ENCODE data around the gene GFOD2.
"Not testable (repeated sequence)": the region's sequence is repeated elsewhere in the genome, so short reads cannot be mapped to it uniquely, and the experiment has no call there.

GFOD2 gene

DNA sequence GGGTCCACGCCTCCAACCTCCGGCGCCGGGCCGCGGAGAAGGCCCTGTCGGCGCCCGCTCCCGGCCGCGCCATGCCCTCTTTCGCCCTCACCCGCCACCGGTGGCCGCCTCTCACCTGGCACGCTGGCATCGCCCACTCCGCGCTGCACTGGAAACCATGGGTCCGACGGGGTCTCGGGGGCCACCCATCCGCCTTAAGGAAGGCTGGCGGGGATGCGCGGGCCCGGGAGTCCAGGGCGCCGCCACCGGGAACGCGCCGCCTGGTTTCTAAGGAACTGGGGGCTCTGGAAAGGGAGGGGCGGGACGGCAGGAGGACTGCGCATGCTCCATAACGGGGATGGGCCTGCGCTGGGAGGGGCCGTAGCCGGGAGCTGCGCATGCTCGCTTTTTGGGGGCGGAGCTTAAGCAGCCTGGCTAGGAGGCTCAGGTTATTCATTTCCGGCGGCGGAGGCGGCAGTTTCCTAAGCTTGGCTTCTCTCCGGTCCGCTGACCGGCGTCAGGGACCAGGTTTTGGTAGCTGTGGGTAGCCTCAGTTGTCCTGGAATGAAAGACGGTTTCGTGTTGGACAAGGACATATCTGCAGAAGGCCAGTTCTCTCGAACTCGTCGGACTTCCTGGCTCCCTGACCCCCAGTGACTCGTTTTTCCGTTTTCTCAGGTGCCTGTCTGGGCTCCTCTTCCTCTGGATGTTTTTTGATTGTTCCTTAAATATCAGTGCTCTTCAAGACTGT is at the start of gene GFOD2:
Gene GFOD2, minus strand, starts transcription at position 269 of the 730 bp plus-strand sequence. CDS start 33,601 bp downstream, outside the sequence.
- DNase-seq (ENCODE audit: low read depth) = peak; percentile 90

- DNase-seq (ENCODE audit: low read depth) = peak; percentile 30
These were observed 48.8 kb upstream of the GFOD2 start for GRCh38 chr16:67767953-67768352.

GRCh38 chr16:67766291-67766690 is 47.2 kb upstream of the GFOD2 start:
- DNase-seq (ENCODE audit: low read depth) = no peak

DNA sequence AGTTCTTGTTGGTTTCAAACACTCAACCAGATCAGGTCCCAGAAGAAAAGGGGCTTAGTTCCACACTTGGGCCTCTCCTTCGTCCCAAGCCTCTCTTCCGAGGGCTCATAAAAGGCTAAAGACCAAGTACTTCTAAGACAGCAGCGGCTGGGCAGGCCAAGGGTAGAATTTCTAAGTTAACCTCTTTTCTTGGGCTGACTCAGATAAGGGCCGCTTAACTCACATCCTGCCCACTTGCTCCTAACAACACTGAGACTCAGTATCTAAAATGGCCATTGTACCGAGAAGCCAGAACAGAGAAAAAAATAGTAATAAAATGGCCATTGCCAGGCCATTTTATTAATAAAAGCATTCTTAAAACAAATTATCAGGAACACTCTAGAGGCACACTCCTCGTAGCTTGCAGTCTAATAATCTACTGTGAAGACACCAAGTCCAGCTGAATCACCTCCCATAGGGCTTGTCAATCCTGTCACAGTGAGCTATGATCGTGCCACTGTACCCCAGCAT is 45.1 kb upstream of the GFOD2 start:
- DNase-seq (ENCODE audit: low read depth) = no peak

DNA sequence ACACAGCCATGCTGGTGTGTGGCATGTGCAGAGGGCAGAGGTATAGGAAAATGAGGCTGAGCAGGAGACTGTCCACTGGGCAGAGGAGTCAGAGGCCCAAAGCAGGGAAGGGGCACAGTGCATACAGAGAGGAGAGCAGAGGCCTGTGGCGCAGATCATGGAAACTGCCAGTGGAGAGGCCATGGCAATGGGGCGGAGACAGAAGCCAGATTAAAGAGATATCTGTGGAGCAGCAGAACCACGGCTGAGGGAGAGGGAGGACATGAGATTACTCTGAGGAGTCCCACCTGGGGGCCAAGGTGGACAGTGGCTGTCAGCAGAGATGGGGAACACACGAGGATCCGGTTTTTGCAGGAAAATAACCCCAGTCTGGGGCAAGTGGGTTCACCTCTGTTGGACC is 44.0 kb upstream of the GFOD2 start:
- DNase-seq (ENCODE audit: low read depth) = no peak

DNA sequence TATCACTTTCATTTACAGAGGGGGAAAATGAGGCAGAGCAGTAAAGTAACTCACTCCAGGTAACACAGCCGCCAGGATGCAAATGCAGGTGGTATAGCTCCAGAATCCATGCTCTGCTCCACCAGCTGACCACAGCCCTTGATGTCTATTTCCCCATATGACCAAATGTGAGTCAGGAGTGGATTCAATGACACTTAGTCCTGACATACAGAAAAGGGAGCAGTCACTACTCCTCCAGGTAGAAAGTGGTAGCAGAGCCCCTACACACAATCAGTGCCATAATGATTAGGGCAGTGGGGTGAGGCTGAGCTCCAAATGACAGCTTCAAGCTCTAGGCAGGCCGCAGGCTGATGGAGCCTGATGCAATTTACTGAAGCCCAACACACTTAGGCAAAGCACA is 43.3 kb upstream of the GFOD2 start:
- no peak for DNase-seq (ENCODE audit: low read depth)

GRCh38 chr16:67761924-67762323 is 42.8 kb upstream of the GFOD2 start:
- DNase-seq (ENCODE audit: low read depth) = no peak

GRCh38 chr16:67760956-67761230 is 41.8 kb upstream of the GFOD2 start:
- DNase-seq (ENCODE audit: low read depth) = no peak

DNA sequence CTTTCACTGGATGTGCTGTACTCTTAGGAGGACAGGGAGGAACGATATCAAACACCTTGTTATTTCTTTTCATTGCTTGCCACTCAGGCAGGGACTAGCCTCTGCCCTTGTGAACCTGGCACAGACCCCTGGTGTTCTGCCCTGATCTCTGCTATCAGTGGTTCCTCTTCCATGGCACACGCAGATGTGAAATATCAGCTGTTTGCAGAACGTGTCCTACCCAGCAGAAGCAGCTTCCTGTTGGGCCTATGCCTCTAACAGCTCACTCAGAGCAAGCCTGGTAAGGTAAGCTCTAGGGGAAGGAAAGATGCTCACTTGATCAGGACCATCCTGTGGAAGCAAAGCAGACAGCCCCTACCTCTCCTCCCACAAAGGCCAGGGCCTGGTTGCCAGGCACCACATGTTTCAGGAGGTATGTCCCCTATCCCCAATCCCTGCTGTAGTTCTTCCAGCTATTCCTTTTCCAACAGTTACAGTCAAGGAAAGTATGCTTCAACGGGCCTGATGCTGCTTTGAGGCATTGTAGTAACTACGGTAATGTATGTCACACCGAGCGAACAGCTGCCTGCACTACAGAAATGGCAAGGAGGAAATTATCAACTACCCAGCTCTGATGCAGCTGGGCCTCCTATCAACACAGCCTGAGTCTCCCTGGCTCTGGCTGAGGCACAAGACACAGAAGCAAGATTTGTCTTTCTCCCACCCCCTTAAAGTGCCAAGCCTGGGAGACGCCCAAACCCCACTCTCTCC is 41.3 kb upstream of the GFOD2 start:
- DNase-seq (ENCODE audit: low read depth) = no peak

DNA sequence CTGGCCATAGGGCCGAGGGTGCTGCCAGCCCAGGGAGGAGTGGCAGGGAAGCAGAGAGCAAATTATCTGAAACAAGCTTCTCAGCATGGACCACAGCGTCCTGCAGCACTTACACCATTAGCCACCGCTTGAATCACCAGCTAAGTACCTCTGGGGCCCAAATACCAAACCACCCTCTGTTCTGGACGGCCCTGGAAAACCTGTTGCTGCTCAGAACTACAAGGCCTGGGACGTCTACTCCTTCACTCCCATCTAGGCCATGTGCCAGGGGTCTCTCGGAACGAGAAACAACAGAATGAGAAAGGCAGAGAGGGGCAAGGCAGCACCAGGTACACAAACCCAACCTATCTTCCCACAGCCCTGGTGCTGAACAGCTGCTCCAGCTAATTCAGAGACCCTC is 39.9 kb upstream of the GFOD2 start:
- DNase-seq (ENCODE audit: low read depth) = no peak

DNA sequence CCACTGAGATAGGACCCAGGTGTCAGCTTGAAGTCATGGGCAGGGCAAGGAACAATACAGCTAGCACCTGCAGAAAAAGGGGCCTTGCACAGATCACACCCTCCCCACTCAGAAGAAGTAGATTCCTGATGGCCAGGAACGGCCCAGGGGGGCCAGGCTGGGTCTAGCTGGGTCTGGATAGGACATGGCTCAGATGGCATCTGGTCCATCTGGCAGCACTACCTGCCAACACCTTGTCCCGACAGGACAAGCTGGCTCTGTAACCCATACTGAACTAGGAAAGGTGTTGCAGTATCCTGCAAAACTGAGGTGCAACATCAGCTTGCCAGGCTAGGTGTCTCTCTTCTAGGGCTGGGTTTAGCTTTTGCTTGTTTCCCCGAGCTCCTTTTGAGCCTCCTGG is 38.9 kb upstream of the GFOD2 start:
- DNase-seq (ENCODE audit: low read depth) = no peak

DNA sequence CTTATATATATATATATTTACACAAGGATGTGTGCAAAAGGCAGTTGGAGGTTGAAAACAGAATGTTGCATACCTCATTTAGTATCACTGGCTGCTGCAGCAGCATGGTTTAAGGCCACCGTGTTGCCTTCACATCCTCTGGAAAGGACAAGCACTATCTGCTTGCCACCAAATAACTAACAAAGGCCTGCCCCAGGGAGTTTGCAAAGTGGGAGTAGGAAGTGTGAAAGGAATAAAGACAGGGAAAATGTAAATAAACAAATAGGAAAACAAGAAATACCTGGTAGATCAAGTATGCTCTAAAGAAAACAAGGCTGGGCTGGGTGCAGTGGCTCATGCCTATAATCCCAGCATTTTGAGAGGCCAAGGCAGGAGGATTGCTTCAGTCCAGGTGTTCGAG is 33.5 kb upstream of the GFOD2 start:
- no peak for DNase-seq (ENCODE audit: low read depth)

GRCh38 chr16:67751331-67751730 is 32.2 kb upstream of the GFOD2 start:
- not testable (repeated sequence) for DNase-seq (ENCODE audit: low read depth)

- DNase-seq (ENCODE audit: low read depth) = no peak
These were observed 31.4 kb upstream of the GFOD2 start for GRCh38 chr16:67750466-67750865.

DNA sequence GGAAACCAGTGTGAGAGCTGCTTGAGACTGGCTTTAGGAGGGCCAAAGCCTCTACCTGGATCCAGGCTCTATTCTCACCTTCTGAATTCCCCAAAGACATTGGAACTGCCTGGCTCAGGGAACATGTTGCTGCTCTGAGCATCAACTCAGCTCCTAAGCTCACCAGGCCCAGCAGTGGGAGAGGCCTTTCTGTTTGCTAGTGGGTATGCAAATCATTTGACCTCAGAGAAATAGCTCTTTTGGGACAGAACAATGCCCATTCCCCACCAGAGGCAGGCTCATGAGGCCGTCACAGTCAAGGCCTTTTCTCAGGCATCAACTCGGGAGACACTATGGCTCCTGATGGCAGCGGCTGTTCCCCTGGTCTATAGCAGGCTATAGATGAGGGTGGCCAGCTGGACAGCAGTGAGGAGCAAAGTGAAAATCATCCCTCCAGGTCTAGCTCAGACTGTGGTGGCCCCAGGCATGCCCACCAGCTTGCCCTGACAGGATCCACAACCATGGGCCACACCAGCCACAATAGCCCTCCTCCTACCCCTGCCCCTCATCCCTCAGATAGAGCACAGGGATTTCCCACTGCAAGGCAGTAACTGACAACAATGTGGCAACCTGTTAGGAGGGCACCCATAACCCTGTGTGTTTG is 30.4 kb upstream of the GFOD2 start:
- no peak for DNase-seq (ENCODE audit: low read depth)

- no peak for DNase-seq (ENCODE audit: low read depth)
These were observed 29.7 kb upstream of the GFOD2 start for GRCh38 chr16:67748834-67749233.

- no peak for DNase-seq (ENCODE audit: low read depth)
These were observed 27.7 kb upstream of the GFOD2 start for GRCh38 chr16:67746846-67747245.

GRCh38 chr16:67741118-67741517 is 22.0 kb upstream of the GFOD2 start:
- no peak for DNase-seq (ENCODE audit: low read depth)

GRCh38 chr16:67740391-67740790 is 21.3 kb upstream of the GFOD2 start:
- DNase-seq (ENCODE audit: low read depth) = no peak

GRCh38 chr16:67736858-67737257 is 17.7 kb upstream of the GFOD2 start:
- DNase-seq (ENCODE audit: low read depth) = no peak

DNA sequence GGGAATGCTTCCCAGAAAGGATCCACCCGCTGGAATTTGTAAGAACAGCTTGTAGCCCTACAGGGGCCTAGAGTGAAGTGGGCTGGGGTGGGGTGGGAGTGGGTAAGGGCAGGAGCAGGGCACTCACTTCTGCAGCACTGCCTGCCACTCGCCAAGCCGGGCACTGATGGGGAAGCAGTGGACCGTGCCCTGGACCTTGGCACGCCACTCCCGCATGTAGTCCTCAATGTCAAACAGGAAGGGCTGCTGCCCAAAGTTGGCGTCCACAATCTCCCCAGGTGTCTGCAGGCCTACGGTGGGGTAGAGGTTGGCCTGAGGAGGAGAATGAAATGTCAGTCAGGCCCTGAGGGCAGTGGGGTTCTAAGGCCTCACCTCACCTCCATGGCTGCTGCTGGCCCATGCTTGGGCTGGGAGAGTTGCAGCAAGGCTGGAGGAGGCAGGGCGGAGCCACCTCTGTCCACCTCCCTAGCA is 15.7 kb upstream of the GFOD2 start:
- no peak for DNase-seq (ENCODE audit: low read depth)

DNA sequence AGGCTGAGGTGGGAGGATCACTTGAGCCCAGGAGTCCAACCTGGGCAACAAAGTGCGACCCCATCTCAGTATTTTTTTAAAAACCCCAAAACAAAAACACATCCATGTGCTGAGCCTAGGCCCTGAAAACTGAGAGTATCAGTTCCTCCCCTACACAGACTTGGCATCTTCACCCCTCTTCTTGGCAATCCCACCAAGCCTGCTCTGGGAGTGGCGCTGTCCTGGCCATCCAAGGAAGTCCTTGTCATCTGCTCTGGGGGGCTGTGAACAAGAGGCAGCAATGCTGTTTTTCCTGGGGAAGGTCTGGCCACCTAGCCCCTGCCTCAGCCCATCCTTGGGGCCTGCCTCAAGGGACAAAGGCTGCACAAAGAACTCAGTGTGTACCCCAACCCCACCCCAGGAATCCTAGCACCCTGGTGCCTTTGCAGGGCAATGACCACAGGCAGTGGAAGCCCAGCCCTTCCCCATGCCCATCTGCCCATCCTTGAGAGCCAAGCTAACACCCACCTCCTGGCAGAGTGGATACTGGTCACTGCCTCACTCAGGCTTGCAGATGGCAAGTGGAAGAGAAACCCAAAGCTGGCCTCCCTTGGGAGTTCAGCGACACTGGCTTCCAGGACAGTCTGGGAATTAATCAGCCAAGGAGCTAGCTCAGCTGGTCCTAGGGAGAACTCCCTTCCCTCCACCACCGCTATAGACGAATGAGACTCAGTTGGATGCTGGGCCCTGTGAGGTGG is 14.8 kb upstream of the GFOD2 start:
- DNase-seq (ENCODE audit: low read depth) = no peak
